Activated CD4-positive, alpha-beta T cell treated with anti-CD3 and anti-CD28 coated beads, Interleukin-10, Interleukin-2, amounts not matched to agents 100 ng/mL and 50 ng/mL, durations not matched to agents 16 hours and 8 hours (primary cell): ENCODE measurements around the gene AVPI1.
"Not testable (repeated sequence)": the region's sequence is repeated elsewhere in the genome, so short reads cannot be mapped to it uniquely, and the experiment has no call there.

Source experiments
- DNase-seq: peaks from one replicate; pipeline ENCODE4 v3.0.0-alpha.2; 2020

Gene AVPI1

DNA sequence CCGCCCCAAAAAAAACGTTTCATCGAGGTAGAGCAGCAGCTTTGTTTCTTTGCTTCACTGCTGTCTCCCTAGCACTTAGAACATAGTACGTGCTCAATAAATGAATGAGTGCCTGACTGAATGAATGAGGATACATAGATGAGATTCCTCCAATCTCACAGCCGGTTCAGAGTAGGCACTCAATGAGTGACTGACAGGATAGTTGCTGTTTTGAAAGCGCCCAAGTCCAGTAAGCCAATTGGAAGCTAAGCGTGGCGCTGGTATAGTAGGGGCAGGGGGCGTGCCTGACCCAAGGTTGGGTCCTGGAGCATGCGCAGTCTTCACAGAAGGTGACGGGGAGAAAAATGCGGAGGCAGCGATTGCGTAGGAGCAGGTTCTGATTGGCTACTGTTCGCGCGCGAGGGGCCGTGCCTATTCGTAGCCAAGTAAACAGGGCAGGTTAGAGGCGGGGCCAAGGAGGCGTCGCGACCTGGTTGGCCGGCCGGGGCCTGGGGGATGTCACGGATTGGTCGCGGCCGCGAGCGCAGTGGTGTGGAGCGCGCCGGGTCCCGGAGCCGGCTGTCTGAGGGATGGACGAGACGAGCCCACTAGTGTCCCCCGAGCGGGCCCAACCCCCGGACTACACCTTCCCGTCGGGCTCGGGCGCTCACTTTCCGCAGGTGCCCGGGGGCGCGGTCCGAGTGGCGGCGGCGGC, 46.7 kb downstream of the AVPI1 start, which contains the start of gene PI4K2A:
Gene PI4K2A (plus strand): TSS at position 498 of the 694 bp plus-strand sequence. CDS start 72 bp downstream, at position 570.
- peak; percentile 100 for DNase-seq

DNA sequence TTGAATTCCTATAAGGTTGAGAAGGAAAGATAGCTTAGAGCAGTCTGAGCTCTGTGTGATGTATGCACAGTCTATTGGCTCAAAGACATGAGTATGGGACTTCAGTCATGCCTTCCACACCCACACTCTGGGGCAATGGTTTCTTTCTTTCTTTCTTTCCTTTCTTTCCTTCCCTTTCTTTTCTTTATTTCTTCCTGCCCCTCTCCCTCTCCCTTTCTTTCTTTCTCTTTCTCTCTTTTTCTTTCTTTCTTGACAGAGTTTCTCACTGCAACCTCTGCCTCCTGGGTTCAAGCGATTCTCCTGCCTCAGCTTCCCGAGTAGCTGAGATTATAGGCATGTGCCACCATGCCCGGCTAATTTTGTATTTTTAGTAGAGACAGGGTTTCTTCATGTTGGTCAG, 48.0 kb downstream of the AVPI1 start:
- DNase-seq = not testable (repeated sequence)

DNA sequence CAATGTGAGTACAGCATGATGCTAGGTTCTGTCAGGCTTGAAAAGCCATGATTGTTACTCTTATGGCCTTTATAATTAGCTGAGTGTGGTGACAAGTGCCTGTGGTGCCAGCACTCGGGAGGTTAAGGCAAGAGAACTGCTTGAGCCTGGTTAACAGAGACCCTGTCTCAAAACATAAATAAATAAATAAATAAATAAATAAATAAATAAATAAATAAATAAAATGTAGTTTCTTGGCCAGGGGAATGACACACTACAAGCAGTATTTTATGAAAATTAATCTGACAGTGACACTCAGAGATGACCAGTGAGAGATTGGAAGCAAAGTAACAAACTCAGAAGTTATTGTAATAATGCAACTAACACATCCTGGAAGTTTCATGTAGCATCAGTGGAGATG, 51.5 kb downstream of the AVPI1 start:
- DNase-seq = no peak

DNA sequence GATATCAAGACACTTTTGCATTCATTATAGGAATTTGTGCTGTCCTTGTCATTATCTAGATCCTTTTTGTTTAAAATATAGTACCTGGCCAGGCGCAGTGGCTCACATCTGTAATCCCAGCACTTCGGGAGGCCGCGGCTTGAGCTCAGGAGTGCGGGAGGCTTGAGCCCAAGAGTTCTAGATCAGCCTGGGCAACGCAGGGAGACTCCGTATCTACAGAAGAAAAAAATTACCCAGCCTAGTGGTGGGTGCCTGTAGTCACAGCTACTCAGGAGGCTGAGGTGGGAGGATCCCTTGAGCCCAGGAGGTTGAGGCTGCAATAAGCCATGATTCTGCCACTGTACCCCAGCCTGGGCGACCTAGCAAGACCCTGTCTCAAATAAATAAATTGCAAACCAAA, 53.1 kb downstream of the AVPI1 start:
- DNase-seq = peak; percentile 51

DNA sequence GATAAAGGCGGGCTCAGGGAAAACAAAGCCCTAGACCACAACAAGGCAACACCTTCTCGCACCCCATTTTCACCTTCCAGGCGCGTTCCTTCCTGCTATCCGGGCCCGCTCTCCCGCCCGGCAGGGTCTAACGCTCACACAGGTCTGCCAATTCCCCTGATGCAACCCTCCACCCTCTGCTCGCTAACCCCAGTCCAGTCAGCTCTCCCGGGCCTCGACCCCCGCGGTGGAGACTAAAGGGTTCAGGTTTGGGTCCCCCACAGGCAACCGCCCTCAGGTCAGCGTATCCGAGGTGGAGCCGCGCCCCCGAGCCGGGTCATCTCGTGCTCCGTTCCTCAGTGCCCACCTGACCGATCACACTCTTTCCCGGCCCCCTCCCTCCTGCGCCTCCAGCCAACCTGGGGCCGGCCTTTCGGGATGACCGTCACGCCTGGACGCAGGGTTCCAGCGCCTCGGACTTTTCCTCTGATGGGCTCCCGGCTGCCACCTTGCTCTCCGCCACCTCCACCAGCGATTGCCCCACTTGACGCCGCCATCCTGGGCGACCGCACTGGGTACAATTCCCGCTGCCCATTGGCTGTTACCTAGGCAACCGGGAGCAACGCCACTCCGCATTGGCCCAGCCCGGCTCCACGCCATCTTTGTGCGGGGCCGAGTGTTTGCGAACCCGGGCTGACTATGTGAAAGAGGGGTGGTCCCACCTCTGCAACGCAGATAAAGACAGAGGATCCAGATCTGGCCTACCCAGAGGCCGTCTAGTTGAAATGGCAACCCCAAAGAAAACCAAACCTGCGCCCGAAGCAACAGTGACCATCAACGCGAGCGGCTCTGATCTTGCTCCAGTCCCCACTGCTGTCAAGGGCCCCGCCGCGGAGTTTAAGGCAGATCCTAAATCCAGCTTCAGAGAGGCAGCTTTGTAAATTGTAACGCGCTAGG, 53.8 kb downstream of the AVPI1 start, which contains the start of gene MORN4:
Gene MORN4 (minus strand): TSS at position 552 of the 936 bp plus-strand sequence. CDS start 13,847 bp downstream, outside the sequence.
- peak; percentile 96 for DNase-seq

DNA sequence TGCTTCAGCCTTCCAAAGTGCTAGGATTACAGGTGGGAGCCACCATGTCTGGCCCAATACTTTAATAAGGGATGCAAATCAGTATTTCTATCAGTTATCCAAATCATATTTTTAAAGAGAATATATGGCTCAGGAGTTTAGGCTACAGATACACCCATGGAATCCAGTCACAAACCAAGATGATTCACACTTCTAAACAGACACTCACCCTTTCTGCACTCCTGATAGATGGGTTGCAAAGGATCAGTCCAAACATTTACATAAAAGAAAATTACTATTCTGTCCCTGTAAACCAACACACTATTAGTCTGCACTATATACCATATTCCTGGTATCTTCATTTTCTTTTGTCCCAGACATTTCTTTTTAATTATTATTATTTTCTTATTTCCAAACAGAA, 55.9 kb downstream of the AVPI1 start:
- DNase-seq = no peak

DNA sequence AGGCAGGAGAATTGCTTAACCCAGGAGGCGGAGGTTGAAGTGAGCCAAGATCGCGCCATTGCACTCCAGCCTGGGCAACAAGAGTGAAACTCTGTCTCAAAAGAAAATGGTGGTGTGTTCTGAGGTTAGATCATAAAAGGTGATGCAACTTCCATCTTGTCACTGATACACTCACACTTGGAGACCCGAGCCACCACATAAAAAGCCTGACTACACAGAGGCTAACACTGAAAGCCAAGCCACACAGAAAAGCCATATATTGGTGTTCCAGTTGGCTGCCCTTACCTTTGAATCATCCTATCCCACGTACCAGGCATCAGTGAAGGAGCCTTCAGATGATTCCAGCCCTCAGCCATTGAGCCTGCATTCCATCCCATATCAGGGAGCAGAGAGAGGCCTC, 57.8 kb downstream of the AVPI1 start:
- DNase-seq = no peak

DNA sequence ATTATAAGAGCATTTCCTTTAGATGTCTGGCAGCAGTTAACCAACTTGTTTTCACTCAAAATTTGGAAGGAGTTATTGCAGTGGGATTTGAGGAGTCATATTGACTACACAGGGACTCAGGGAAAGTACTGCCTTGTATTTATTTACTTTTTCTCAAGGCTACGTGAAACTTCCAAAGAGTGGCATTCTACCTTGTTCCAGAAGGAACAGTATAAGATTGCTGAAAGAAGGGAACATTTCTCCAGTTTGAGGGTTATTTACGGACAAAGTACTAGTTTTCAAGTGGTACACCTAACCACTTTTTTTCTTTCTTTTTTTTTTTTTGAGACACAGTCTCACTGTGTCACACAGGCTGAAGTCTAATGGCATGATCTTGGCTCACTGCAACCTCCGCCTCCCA, 58.8 kb downstream of the AVPI1 start:
- no peak for DNase-seq

DNA sequence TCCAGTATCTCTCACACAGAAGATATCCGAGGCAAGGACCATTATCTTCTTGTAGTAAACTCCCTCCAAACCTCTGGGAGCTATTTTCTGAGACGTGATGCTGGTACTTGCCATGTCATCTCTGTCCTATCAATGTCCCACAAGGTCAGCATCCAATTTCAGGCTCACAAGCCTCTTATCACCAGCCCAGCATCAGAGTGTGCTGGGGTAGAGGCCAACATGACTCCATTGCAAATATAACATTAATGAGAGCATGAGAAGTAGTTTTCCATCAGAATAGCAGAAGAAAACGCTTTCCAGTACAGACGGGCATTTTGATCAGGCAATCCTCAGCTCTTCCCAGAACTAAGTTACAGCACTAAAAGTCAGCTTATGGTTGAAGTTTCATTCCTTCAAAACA, 59.3 kb downstream of the AVPI1 start:
- no peak for DNase-seq
